A172 (cell line): ENCODE results near the gene VAV2. TPM values are rescaled to one million over a fixed set of nuclear protein-coding genes. Genes with fewer than 3 reads are reported as not detected.
A peak's percentile ranks its signal among the peaks of the same experiment; 100 is the strongest.

Experiments
- DNase-seq: peaks from one replicate; pipeline ENCODE4 v3.0.0-alpha.2; 2015; ENCODE audit warnings: low spot score
- total RNA-seq: library from RNA; depleted of rRNA; stranded (reverse); fragments of >200 nt; shearing (Covaris generic); gene quantifications from 2 replicates; pipeline ENCODE4 v1.2.3, GENCODE V29; 2014

VAV2 gene
- total RNA-seq, 1 experiment from 2014 or later = 14.4 TPM

DNA sequence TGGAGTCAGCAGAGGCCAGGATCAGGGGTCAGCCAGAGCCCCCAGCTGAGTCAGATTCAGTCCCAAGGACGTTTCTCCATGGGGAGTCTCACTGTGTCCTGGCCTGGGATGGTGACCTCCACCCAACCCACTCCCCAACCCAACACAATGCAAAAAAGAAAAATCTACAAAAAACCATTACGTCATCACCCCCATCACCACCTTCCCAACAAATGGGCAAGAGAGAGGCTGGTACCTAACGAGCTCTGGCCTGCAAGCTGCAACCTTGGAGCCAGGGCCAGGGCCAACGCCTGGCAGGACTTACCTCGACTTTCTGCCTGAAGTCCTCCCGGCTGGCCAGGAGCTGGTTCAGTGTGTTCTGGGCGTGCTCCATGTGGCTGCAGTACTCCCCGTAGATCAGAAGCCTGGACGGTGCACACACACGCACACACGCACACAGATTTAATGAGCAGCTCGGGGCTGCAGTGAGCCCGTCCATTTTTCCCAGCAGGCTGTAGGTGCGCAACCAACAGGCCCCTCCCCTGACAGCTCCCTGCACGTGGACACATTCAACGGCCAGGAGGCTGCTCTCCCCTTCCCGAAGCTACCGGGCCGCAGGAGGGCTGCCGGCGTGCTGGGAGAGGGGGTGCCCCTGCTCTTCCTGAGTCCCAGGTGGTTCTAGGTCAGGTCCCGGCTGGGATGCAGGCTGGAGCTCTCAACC, 194.6 kb downstream of the VAV2 start:
- no peak for DNase-seq

DNA sequence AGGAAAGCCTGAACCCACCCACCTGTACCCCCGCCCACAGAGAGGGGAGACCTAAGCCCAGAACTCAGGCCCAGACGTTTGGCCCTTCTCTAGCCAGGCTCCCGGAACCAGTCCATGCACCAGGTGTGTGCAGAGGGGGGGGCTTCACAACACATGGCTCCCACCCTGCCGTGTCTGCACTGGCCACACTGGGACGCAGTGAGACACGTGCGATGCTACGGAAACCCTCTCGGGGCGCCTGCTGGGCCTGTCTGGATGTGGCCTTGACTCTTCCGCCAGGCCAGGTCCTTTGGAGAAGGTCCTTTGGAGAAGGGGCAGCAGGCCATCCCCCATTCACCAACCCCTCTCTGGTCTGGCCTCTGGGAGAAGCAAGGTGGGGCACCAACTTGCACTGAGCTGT, 195.6 kb downstream of the VAV2 start:
- no peak for DNase-seq

DNA sequence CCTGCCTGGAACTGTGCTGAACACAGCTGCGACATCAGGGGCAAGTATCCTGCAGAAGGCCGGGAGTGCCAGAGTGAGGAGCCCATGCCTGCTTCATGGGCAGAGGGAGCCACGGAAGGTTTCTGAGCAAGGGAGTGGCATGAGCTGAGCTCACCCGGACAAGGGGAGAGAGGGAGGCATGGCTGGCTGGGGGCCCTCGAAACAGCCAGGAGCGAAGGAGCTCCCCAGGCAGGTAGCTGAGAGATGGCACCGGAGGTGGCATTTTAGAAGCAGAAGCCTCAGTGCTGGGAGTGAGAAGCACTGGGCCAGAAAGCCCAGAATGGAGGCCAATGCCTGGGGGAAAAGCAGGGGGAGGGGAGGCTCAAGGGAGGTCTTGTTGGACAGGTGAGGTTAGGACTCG, 197.1 kb downstream of the VAV2 start:
- DNase-seq = peak; percentile 35

DNA sequence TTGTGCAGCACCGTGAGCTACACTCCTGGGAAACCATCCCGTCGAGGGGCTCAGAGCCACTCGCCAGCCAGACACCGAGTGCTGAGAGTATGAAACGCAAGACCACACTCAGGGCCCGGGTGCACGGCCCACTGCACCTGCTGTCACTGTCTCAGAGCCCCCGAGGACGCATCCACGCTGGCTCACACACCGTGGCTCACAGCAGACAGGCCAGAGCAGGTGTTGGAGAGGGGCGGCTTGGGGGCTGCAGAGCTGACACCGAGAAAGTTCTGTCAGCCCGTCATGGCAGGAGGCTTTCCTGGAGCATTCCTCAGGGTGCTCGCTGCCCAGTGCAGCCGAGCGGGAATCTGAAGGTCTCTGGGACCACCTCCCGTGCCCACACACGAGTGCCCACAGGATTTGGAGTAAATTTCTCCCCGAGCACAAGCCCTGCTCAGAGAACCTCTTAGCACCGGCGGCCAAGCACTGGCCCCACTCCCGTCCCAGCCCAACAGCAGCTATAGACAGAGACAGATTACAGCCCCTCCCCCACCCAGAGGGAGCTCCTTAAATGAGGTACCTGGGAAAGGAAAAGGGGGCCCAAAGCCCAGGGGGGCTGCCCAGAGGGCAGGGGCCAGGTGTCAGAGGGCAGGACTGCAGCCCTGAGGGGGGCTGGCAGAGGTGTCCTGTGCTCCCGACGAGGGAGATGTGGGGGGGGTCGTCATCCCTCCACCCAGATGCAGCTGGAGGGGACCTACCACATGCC, 197.9 kb downstream of the VAV2 start:
- no peak for DNase-seq

DNA sequence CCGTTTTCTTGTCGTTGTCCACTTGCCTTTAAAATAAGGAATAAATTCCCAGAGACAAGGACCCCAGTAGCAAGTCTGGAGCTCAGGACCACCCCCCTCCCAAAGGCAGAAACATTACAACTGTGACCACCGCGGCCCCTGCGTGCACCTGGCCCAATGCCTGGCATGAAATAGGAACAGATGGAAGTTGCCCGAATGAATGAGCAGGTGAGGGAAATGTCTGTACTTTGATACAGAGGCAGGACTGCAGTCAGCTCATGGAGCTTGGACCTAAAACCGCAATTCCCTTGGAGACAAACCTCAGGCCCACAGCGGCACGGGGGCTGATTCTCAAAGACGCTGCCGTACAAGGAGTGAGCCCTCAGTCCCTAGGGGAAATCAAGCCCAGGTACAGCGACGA, 198.7 kb downstream of the VAV2 start:
- no peak for DNase-seq

DNA sequence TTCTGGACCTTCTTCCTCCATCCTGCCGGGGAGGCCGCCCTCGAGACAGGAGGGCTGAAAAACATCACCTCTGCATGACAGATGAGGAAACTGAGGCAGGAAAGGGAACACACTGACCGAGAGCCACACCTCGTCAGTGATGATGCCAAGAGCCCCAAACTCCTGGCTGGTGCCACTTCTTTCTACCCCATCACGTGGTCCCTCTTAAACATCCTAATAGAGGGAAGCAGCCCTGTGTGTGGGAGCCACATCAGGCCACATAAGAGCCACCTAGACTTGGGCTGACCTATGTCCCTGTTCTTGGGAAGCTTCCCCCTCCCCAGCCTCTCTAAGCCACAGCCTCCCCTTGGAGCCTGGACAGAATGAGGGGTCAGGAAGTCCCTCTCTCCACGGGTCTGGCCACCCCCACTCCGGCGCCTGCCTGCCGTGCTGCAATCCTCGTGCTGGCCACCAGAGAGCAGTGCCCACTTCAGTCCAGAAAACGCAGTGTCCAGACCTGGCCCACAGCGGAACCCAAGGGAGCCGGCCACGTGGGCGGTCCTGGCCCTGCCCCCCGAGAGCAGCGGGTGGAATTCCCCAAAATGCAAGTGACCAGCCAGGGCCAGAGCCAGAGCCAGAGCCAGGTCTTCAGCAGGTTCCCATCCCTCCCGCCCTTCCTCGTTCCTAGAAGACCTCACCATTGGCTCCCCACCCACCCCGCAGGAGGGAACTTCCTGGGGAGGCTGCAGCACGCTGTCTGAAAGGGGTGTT, 199.2 kb downstream of the VAV2 start:
- DNase-seq = peak; percentile 78

DNA sequence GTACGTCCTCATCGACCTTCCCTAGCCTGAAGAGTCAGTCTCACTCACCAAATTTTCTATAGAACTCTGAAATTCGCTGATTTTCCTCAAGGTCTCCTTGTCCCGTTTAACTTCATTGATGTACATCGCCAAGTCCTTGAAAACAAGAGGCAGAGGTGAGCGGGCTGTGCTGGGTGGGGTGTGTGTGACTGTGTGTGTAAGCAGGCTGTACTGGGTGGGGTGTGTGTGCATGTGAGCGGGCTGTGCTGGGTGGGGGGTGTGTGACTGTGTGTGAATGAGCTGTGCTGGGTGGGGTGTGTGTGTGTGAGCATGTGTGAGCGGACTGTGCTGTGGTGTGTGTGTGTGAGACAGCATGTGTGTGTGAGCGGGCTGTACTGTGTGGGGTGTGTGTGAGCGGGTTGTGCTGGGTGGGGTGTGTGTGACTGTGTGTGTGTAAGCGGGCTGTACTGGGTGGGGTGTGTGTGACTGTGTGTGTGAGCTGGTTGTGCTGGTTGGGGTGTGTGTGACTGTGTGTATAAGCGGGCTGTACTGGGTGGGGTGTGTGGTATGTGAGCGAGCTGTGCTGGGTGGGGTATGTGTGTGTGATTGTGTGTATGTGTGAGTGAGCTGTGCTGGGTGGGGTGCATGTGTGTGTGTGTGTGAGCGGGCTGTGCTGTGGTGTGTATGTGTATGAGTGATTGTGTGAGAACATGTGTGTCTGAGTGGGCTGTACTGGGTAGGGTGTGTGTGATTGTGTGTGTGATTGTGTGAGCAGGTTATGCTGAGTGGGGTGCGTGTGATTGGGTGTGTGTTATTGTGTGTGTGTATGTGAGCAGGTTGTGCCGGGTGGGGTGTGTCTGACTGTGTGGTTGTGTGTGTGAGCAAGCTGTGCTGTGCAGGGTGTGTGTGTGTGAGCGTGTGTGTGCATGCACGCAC, 200.1 kb downstream of the VAV2 start:
- no peak for DNase-seq

DNA sequence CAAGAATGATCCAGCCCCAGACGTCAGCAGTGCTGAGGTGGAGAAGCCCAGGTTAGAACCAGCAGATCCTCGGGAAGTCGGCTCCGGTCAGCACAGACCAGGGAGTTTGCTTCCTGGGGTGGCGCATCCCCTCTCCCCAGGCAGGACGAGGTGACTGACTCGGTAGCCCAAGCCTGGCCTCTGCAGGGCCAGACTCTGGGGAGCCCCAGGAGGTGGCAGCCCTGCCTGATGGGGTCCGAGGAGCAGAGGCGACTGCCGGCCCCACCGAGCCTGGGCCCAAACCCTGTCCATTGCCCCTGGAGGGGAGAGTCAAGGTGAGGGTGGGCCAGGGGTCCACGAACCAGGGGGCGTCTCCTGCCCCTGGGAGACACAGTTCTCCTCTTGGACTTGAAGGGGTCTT, 201.1 kb downstream of the VAV2 start:
- DNase-seq = no peak

DNA sequence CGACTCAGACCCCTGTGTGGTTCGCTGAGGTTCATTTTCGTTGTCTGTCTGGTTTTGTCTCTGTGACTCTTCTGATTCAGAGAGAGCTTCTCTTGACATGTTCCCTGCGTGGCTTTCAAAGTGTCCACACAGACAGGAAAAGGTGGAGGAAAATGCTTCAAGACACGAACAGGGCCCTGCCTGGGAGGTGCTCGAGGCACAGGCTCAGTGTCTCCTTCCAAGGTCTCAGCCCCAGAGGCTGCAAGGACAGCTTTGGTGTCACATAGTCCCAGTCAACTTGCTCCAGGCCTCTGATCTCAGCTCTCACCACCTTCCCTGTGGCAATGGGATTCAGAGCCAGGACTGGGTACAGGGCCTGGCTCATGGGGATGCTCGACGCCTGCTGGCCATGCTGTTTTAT, 202.3 kb downstream of the VAV2 start:
- DNase-seq = no peak

DNA sequence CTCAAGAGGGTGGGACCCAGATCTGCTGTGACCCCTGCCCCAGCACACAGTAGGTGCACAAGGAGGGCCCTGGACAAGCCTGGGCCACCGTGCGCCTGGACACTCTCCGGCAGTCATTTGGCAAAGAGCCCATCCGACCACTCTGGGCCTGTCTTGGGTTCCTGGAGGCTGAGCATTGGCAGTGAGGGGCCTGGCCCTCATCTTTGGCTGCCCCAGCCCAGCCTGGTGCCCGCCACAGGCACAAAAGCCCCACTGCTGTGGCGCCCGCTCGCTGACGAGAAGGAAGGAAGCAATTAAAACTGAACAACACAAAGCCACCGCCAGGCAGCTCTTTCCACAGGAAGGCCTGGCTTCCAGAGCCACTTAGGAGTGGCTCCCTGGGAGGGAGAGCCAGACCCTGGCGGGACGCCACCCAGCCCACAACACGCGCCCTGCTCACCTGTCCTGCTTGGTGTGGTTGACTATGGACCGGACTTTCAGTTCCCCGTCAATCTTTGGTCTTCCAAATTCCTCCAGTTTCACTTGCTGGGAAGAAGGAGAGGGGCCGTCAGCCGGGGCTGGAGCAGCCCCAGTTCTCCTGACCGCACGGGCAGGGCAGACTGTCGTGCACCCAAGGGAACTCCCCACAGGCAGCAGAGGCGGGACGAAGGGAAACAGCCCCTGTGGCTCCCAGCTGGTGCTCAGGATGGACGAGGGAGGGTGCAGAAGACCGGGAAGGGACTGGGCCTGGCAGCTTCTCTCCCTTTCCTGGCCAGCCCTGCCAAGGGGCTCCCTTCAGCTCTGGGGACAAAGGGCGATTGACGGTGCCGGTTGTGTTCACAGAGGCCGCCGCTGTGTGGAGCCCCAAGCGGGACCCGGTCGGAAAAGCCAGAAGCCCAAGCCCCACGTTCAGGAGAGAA, 203.1 kb downstream of the VAV2 start:
- DNase-seq = no peak

DNA sequence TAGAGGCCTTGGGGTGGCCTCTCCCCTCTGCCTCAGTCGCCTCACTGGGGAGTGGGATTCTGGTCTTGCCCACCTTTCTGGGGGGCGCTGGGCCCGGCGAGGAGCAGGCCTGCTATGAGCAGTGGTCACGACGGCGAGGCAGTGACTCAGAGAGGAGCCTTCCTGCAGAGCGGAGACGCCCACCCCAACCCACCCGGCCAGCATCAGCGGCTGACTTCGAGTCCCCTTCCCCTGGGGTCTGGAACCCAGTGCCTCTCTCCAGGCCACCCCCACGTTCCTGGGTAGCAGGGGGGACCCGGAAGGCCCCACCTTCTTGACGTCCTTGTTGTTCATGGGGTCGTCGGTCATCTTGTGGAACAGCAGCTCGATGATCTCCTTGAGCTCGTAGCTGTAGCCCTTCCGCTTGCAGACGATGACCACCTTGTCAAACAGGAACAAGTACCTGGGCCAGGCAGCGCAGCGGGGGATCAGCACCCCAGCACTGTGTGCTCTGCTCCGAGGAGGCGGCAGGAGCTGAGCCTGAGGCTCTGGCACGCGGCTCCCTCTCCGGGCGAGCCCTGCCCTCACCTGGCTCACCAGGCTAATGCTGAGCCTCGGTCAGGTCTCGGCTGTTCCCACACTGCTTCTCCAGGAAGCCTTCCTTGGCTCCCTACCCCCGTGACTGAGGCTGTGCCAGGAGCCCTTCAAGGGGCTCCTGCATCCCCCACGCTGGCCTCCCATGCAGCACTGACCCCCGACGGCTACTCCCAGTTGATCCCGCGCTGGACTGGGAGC, 203.9 kb downstream of the VAV2 start:
- DNase-seq = no peak

DNA sequence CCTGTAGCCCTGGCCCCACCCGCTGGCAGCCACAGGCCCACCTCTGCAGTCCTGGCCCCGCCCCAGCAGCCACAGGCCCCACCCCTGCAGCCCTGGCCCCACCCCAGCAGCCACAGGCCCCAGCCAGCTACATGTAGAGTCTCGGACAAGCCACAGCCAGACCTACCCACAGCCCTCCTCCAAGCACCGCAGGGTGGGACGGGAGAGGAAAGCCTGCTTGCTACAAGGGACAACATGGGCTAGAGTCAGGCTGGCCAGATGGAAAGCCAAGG, 204.4 kb downstream of the VAV2 start:
- peak; percentile 26 for DNase-seq

DNA sequence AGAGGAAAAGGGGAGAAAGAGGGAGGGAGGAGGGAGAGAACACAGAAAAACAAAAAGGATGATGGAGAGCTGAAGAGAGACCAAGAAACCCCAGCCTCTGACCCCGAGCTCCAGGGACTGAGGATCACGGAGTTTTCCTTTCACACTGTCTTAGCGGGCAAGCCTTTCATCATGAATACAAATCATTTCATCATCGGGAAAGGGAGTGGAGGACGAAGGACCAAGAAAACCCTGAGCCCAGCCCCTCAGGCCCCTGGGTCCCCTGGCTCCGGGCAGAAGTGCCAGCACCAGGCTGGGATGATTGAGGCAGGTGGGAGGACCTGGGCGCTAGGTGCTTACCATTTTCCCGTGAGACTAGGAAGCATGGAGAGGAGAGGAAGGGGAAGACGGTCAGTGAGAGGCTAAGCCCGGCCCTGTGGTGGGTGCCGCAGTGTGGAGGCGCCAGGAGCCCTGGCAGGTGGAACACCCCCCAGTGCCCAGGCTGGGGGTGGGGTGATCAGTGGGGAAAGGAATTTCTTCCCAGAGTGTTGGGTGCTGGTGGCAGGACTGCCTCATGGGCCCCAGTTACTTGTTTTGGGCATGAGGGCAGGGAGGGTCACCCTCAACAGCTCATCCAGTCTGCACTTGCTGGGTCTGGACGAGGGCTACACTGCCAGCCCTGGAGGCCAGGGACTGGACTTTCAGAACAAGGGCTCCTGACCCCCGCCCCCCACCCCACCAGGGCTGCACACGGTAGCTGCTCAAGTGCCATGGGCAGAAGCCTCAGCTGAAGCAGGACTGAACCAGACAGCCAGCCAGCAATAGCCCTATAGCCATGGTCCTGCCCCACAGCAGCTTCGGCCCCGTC, 205.0 kb downstream of the VAV2 start:
- no peak for DNase-seq

DNA sequence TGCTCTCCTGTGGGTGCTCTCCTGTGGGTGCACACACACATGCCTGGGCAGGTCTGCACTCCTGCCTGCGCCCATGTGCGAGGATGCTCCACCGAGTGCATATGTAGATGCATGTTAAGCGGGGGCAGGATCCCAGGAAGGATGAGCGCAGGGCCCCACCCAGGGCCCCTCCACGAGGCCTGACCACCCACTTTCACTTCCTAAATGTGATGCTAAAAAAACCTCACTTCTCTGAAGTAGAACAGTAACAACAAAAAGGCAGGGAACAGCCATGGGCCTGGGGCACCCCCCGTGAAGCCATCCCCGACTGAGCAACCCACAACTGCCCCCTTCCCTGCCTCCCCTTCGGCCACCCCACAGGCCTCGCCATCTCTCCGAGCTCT, 205.8 kb downstream of the VAV2 start:
- DNase-seq = no peak

DNA sequence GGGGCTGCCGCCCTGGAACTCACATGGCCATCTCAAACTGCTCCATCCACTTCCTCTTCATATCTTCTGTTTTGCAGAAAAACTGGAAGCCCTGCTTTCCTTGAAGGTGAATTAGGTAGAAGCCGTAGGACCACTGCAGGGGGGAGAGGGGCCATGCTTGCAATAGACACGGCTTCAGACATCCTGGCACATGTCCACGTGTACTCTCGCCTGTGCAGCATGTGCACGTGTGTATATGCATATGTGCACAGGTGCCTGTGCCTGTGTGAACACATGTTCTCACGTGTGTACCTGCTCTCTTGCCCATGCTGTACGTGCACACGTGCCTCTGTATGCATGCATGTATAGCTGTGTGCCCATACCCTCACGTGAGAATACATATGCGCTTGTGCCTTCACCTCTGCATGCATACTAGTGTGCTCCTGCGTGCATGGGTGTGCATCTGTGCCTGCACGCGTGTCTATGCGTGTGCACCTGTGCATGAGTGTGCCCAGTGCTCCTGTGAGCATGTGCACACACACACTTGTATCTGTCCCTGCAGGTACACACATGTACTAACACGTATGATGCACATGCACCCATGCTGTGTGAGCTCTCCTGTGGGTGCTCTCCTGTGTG, 206.3 kb downstream of the VAV2 start:
- DNase-seq = no peak

DNA sequence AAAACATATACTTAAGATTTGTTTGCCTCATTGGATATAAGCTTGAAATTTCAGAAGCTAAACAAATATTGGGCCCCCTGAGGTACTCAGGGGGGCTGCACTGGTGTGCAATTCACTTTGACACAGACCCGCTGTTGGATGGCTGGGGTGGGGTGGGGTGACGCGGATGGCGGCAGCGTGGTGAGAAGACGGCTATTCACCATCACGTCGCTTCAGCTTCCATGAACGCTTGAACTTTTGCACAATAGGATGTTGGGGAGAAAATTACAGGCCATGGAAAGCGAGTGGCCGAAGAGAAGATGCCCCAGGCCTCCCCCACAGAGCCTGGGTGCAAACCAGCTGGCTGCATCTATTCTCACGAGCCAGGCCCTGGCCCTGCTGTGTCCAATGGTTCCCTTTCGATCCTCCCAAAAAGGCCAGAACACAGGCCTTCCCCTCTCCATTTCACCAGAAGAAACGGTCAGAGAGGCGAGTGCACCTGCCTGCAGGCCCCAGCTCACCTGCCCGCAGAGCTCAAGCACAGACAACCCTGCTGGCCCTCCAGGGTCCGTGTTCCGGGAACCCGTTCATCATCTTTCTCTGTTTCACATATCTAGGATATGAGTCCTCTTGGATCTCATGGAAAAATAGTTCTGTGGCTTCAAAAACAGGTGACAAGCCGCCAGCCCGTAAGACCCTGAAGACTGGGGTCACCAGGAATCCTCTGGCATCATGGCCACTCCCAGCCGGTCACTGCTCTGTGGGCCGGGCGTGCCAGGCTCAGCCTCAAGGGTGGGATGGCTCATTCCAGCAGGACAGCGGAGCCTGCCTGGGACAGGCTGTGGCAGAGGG, 207.2 kb downstream of the VAV2 start:
- no peak for DNase-seq

DNA sequence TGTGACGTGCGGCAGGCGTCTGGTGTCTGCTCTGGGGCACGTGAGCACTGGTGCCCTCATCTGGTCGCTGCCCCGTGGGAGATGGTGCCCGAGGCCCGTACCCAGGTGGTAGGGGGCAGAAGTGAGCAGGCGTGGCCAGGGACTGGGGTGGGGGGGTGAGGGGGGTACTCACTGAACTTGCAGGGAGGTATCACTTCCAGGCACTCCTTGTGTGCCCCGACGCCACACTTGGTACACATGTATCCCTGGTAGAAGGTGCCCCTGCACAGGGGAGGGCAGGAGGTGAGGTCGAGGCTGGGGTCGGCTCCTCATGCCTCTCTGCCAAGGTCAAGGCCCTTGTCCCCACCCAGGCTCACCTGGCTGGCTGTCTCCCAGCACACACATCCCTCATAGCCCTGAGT, 208.8 kb downstream of the VAV2 start:
- DNase-seq = no peak
